Measurements from ENCODE around the gene CNGA4.

GRCh38 chr11:6210274-6210955 is 28.5 kb upstream of the CNGA4 start:
- TF ChIP-seq CTCF (conservative IDR thresholded peaks at IDR 0.05; ENCODE audit: low read depth, low read length) (no peak), EZH2 (IDR thresholded peaks at IDR 0.05; ENCODE audit: low read length, unreplicated experiment) (no peak), EZH2phosphoT487 (IDR thresholded peaks at IDR 0.05; ENCODE audit: borderline replicate concordance, low read length) (no peak)

Data from PC-3 (cell line).